ENCODE results near the gene MRPL3.
"Not testable (repeated sequence)": the region's sequence is repeated elsewhere in the genome, so short reads cannot be mapped to it uniquely, and the experiment has no call there.

MRPL3 gene

DNA sequence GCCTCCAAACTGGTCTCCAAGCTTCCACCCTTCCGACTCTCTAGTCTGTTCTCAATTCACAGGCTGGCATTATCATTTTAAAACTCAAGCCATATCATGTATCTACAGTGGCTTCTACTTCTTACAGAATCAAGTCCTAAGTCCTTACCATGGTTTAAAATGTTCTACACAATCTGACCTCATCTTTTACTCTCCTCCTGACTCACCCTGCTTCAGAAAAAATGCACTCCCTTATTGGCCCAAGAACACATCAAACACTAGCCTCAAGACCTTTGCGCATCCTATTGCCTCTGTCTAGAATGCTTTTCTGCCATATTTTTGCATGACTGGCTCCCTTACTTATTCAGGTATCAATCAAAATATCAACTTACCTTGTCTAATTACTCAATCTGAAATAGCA, 11.0 kb downstream of the MRPL3 start:
- no peak for DNase-seq

DNA sequence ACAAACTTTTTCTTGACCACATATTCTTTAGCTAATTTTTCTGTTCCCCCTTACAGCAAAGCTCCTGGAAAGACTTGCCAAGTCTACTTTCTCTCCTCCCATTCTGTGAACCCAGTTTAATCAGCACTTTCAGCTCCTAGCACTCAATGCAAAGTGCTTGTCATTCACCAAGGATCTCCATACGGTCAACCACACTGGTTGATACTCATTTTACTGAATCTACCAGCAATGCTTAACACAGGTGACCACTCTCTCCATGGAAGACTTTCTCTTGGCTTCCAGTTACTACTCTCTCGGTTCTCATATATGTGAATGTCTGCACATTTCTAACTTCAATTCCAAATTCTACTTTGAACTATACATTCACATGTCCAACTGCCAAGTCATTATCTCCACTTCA, 11.7 kb downstream of the MRPL3 start:
- DNase-seq, result no peak

DNA sequence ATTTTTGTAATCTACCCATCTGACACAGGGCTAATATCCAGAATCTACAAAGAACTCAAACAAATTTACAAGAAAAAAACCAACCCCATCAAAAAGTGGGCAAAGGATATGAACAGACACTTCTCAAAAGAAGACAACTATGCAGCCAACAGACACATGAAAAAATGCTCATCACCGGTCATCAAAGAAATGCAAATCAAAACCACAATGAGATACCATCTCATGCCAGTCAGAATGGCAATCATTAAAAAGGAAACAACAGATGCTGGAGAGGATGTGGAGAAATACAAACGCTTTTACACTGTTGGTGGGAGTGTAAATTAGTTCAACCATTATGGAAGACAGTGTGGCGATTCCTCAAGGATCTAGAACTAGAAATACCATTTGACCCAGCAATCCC, 16.2 kb downstream of the MRPL3 start:
- DNase-seq, result not testable (repeated sequence)

DNA sequence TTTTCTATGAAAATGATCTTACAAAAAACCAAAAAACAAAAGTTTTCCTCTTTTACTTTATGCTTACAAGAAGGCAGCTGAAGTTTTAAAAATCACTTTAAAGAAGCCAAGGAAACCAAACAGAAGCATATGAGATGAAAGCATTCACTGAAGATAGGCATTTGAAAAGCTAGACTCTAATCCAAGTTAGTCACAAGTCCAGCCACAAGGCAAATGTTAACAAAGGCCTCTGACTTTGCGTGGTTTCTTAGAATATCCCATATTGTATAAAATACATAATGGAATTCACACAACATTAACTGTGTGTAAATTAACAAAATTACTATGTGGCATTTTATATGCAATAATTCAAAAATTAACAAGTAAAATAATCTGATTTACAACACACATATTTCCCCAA, 17.7 kb downstream of the MRPL3 start:
- DNase-seq, result no peak

DNA sequence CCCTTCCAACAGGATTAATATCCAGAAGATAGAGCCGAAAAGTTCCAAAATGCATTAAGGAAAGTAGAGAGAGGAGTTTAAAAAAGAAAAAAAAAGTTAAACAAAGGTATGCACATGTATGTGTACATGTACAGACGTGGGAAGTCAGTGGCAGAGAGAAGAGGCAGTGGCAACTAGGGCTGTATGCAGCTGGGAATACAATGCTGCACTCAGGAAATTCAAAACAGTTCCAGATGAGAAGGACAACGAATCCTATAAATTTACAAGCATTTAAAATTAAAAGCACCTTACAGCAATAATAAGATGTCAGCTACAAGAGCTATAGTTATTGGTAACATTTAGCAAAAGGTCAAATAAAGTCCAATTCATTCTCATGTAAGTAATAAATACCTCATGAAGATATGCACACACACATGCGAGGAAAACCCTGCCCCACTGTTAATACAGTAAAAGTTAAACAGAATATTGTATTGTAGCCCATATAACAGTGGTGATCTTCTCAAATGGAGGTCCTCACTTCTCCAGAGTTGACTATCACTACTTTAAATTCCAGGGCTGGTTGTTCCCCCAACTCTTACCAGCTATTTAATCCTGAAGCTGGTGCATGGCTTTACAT, 18.2 kb downstream of the MRPL3 start:
- no peak for DNase-seq

DNA sequence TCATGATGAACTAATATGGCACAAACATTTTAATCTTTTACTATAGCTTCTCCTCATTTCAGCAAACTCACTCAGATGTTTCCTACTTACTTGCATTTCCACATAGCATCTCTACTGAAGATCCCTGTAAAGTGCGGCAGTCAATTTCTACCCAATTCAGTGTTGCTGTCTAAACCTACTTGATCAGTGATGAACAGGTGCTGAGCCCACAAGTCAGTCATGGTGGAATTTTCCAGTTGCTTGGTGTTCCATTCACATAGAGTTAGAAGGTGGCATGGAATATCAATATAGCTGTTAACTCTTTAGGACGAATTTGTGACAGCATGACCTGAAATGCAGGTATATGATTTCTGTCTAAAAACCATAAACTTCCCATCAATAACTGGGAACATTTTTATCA, 22.7 kb downstream of the MRPL3 start:
- no peak for DNase-seq

DNA sequence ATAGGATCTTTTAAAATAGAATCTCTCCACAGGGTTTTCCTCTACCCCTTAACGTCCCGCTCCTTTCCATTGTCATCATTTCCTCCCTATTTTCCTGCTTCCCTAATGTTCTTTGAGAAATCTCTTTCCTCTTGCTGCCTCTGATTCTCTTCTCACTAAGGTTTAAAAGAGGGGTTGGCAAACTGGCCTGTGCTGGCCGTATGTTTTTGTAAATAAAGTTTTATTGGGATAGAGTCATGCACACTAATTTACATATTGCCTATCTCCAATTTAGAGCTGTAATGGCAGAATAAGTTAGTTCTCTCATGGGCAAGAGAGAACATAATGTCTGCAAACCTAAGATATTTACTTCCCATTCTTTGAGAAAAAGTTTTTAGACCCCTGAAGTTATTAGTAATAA, 25.0 kb downstream of the MRPL3 start:
- no peak for DNase-seq

DNA sequence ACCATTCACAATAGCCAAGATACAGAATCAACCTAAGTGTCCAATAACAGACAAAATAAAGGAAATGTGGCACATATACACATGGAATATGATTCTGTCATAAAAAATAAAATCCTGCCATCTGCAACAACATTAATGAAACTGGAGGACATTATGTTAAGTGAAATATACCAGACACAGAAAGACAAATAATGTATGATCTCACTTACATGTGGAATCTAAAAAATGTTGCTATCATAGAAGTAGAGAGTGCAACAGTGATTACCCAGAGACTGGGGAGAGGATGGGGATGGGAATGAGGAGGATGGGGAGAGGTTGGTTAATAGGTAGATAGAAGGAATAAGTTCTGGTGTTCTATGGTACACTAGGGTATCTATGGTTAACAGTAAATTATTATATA, 28.7 kb downstream of the MRPL3 start:
- no peak for DNase-seq

DNA sequence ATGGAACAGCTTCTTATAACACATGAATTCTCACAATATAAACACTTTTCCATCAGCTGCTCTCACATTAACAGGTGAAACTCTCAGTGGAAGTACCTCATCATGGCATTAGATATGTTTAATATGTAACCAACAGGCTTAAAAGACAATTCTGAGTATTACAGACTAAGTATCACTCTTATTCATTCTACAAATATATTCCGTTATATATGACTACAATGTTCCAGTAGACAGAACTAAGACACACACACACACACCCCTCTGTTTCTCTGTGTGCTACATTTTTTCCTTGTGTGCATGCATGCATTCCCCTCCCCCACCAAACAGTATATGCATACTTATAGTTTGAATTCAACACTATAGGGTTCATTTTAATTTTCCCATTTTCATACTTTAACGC, 32.4 kb downstream of the MRPL3 start:
- no peak for DNase-seq

DNA sequence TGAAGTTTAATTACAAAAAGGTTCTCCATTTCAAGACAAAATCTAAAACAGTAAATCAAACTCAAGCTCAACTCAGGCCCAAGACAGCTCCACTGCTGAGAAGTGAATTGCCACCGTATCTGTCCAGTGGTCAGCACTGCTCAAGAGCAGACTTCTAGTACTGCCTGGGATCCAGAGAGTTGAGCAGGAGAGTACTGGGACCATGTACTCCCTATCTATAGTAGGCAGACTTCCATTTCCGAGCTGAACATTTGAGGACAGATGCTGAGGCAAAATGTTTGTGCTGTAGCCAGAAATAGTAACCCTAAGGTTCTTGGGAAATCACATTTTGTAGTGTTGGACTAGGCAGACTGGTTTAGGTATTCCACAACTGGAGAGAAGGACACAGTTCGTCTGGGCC, 44.1 kb downstream of the MRPL3 start:
- DNase-seq, result no peak

DNA sequence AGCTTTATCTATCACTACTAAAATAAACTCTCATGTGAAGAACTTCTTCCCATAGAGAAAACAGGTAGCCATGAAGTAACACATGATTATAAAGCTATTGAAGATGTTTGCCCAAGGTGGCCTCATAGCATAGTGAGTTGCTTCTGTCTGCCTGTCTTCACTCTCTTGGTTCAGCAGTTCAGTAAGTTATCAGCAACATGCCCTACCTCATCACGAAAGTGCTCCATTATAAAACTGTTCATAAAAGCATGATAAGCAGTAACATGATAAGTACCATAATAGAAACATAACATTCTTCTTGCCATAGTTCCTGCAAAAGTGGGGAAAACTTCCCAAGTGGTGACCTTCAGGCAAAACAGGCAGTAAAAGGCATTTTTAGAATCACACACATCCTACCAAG, 45.6 kb downstream of the MRPL3 start:
- DNase-seq, result no peak

DNA sequence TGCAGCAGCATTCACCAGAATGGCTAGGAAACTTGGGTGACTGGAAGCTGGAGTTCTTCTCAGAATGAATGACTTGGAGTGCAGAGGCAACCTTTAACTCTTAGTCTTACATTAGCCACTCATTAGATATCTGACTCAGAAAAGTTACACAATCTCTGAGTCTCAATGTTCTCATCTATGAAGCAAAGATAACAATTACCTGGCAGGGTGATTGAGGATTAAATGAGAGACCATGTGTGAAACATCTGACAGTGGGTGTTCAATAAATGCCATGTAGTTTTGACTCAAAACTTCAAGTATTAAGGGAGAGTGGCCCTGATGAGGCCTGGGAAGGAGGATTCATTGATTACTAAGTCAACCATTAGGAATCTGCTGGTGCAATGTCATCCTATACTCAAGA, 48.3 kb downstream of the MRPL3 start:
- no peak for DNase-seq

DNA sequence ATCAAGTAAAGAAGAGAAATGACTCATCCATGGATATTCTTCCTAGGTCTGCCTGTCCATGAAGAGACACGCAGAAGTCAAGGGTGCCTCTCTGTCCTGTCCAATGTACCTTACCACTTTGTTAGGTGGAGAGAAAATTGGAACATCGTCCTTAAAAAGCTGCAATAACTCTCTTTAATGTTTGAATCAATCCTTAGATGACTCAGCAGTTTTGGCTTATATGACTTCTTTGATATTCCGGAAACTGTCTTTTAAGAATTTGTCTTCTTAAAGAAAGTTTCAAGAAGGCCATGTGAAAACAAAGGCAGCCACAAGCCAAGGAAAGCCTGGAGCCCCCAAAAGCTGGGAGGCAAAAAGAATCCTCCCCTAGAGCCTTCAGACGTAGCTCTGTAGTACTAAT, 49.2 kb downstream of the MRPL3 start:
- DNase-seq, result no peak

DNA sequence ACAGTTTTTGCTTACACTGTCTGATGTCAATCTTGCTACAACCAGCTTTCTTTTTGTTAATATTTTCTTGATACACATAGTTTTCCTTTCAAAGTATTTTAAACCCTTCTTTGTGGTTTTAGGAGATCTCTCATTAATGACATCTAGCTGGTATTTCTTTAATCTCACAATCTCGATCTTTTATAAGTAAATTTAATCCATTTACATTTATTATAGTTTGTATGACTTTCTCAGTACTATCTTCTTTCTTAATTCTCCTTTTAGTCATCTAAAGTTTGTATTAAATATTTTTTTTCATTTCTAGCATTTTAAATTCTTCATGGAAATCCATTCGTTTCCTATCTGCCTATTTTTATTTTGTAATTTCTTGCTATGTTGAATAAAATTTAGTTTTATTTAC, 55.4 kb downstream of the MRPL3 start:
- DNase-seq, result no peak

DNA sequence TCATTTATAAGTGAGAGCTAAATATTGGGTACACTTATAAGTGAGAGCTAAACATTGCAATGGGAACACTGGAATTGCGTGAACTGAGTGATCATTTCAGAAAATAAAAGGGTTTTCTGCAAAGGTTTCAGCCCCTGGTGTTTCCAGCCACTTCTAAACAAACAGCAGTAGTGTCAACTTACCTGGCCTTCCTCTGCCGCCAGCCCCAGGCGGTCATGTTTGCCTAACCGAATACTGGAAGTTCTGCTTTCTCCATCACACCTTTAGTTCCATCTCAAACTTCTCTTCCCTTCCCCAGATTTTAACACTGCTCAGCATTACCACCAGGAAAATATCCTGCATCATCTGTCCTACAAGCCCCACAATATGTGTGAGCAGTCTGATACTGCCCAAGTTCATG, 58.6 kb downstream of the MRPL3 start:
- DNase-seq, result no peak

DNA sequence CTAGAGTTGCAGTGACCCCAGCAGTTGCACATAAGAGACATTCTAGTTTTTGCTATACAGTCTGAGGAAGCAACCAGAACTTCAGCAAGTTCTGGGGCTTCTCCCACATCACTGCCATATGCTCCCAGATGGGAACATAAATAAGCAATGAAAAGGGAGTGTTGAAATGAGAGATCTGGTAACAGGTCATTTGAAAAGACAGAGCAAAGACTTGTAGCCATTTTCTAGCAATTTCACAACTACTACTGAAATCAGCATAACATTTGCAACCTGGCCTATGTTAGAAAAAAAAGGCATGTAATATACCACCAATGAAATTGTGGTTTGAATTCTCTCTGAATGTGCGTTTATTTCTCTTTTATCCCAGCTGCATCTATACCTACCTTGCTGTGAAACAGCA, 63.7 kb downstream of the MRPL3 start:
- no peak for DNase-seq

DNA sequence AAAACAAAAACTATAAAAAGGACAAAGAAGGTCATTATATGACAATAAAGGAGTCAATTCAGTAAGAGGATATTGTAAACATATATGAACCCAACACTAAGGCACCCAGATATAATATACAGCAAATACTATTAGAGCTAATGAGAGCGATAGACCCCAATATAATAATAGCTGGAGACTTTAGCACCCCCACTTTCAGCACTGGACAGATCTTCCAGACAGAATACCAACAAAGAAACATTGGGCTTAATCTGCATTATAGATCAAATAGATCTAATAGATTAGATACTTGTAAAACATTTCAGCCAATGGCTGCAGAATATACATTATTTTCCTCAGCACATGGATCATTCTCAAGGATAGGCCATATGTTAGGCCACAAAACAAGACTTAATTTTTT, 67.8 kb downstream of the MRPL3 start:
- DNase-seq, result no peak

DNA sequence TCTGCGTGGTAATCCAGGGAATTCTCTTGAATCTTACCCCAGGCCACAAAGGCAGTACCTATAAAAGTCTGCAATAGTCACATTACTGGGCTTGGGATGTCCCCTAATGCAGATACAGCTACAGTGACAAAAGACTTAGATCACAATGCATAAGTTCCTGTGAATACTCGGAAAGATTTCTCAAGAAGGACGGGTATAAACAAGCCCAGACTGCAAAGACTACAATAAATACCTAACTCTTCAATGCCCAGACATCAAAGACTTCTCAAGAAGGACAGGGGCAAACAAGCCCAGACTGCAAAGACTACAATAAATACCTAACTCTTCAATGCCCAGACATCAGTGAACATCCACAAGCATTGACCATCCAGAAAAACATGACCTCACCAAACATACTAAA, 70.3 kb downstream of the MRPL3 start:
- no peak for DNase-seq

DNA sequence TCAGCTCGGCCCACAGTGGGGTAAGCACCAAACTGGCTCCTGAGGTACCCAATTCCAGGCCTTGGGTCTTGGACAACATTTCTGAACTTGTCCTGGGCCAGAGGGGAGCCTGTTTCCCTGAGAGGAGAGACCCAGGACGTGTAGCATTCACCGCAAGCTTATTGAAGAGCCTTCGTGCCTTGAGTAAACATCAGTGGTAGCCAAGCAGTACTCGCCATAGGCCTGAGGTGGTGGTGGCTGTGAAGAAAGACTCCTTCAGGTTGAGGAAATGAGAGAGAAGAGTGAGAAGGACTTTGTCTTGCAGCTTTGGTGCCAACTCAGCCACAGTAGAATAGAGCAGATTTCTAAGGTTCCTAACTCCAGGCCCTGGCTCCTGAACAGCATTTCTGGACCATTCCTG, 71.0 kb downstream of the MRPL3 start:
- DNase-seq, result no peak

DNA sequence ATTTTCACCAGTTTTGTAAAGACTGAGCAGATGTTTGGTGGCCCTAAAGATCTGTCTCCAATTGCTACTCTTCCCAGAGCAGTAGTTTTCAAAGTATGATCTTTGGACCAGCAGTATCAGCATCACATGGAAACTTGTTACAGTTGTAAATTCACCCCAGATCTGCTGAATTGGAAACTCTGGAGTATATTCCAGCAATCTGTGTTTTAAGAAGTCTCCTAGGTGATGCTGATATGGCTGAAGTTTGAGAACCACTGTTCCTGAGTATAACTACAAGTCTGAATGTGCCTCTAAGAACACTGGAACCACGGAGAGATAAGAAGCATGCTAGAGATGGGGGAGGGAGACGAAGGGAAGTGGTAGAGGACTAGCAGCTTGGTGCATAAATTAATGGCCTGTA, 75.5 kb downstream of the MRPL3 start:
- DNase-seq, result no peak

DNA sequence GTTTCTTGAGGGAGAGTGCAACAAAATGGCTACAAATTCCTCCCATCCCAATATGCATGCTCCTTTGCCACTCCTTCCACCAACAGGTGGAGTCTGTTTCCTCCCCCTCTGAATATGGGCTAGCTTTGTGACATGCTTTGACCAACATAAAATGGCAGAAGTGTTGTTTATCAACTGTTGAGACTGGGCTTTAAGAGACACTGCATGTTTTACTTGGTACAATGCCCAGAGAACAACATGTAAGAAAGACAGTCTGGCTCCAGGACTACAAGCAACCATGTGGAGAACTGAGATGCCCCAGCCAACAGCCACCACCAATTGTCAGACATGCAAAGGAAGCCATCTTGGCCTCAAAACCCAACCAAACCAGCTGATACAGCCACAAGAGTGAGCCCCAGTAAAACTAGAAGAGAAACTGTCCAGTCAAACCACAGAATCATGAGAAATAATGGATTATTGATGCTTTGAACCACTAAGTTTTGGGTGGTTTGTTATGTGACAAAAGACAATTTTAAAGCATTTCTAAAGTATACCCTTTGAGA, 80.7 kb downstream of the MRPL3 start:
- no peak for DNase-seq

DNA sequence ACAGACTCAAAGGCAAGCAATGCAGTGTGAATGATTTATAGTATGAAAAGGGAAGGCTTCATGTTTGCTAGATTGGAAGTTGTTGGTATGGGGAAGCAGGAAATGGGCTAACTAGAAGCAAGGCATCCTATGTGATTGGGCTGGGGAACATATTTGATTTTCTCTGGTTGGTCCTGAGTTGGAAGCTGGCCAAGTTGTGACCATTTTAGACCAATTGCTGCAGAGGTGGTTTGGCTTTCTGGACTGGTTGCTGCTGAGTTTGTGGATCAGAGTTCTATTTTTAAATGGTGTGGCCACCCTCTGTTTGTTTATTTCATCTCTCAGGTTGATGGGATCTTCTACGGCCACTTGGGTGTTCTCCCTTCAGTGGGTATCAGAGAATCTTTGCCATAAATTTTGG, 81.5 kb downstream of the MRPL3 start:
- DNase-seq, result no peak

DNA sequence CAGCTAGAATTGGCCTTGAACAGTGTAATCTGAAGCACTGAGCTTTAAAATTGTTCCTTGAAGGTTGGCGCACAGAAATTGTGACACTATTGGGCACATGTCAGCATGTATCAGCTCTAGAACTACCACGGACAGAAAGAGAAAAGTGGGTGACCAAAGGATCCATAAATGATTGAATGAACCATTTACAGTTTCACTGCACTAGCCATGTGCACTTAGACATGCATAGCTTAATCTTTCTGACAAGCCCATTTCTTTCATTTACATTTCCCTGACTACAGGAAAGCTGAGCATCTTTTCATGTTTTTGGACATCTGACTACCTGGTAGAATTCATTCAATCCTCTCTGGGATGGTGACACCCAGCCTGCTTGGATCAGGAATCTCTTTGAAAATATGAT, 85.0 kb downstream of the MRPL3 start:
- no peak for DNase-seq
